GM10248 (cell line): ENCODE results near the gene GRHL1.

ENCODE experiments used
- CTCF ChIA-PET: fragments of 300-600 bp; sonication (Branson Sonifier 250); formaldehyde crosslinking; extraction: SDS; loops from one replicate; lab custom pipeline; 2021; ENCODE audit warnings: antibody characterized with exemption; lab: Yijun Ruan, JAX
- POLR2A ChIA-PET: fragments of 350-650 bp; sonication (Branson Sonifier 250); formaldehyde crosslinking; extraction: SDS; loops from one replicate; lab custom pipeline; 2020; ENCODE audit warnings: antibody characterized with exemption; lab: Yijun Ruan, JAX
- DNase-seq: peaks from one replicate; pipeline ENCODE4 v3.0.0; 2012; ENCODE audit errors: extremely low spot score
- TF ChIP-seq, protein P1 (sequence below): IDR thresholded peaks from 2 replicates; pipeline ENCODE4 v1.5.1; 2012; ENCODE audit warnings: mild to moderate bottlenecking, low read depth; ENCODE audit errors: extremely low read depth, missing control alignments, control extremely low read depth

Gene GRHL1

DNA sequence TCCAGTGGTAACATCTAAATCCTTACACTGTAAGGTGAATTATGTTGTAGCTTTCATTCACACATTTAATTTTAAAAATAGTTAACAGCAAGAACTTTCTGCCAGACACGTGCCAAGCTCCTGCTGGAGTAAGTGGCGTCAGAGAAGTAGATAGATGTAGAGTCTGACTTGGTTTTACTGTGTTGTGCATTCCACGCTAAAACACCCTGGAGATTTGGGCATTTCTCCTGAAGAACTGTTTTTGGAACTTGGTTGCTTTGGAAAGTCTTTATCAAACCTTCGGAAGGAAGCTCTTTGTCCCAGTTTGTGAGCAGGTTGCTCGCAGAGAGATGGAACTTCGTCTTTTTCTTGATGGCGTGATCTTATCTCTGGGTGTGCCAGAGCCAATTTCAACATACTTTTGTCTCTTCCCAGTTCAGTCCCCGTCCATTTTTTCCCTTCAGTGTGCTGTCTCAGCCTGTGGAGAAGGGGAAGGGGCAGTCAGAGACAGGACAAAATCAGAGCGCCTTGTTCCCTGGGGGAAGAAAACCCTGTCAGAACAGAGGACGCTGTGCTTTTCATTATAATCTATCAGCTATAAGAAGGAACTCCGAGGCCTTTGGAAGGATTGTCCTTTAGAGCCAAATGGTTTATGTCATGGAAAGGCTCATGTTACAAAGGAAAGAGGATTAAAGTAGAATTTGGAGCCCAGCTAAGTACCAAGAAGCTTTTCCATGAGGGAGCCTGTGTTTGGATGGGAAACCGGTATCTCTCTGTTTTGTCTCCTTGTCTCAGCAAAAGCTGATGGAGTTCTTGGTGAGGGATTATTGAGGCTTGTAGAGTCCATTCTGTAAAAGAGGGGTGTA lies 18.9 kb downstream of the GRHL1 start:
- CTCF ChIA-PET, result interaction anchor here (0.6 to 4.4 kb wide), 4 partner anchors 9 to 15 kb away, joined by 3 to 54 read pairs (median 4); no protein-coding TSS in a partner anchor
- POLR2A ChIA-PET, result no interaction called here
- no peak for DNase-seq
- TF ChIP-seq, protein P1, sequence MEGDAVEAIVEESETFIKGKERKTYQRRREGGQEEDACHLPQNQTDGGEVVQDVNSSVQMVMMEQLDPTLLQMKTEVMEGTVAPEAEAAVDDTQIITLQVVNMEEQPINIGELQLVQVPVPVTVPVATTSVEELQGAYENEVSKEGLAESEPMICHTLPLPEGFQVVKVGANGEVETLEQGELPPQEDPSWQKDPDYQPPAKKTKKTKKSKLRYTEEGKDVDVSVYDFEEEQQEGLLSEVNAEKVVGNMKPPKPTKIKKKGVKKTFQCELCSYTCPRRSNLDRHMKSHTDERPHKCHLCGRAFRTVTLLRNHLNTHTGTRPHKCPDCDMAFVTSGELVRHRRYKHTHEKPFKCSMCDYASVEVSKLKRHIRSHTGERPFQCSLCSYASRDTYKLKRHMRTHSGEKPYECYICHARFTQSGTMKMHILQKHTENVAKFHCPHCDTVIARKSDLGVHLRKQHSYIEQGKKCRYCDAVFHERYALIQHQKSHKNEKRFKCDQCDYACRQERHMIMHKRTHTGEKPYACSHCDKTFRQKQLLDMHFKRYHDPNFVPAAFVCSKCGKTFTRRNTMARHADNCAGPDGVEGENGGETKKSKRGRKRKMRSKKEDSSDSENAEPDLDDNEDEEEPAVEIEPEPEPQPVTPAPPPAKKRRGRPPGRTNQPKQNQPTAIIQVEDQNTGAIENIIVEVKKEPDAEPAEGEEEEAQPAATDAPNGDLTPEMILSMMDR, result no peak

DNA sequence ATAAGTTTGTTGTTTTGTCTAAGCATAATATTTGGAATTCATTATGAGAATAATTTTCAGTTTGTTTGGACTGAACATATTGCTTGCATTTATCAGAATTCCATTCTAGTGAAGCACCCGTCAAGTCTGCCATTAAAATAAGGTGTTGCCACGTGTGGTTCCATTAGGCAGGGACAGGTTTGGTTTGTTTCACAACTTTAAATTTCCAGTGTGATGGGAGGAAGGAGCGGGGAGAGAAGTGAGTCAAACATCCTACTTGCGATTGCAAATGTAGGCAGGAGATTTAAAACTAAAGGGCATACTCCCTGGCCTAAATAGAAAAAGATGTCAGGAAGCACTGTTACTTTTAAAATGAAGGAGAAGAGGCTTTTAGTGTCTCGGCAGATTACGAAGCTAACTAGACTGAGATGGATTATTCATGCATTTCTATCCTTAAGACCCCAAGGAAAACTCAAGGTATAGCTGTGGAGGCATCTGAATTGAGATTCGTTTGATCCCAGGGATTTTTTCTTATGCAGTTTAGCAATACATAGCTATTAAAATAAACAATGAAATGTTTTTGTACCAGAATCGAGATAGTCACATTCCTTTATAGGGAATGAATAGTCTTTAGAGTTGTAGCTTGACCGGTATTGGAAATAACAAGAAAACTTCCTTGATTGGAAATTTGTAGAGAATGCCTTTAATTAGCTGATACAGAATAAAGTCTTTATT lies 19.8 kb downstream of the GRHL1 start:
- TF ChIP-seq, protein P1, result no peak
- DNase-seq, result no peak
- CTCF ChIA-PET, result interaction anchor here (1.1 to 4.4 kb wide), 5 partner anchors 8 to 77 kb away, joined by 3 to 54 read pairs (median 5); no protein-coding TSS in a partner anchor
- POLR2A ChIA-PET, result no interaction called here

DNA sequence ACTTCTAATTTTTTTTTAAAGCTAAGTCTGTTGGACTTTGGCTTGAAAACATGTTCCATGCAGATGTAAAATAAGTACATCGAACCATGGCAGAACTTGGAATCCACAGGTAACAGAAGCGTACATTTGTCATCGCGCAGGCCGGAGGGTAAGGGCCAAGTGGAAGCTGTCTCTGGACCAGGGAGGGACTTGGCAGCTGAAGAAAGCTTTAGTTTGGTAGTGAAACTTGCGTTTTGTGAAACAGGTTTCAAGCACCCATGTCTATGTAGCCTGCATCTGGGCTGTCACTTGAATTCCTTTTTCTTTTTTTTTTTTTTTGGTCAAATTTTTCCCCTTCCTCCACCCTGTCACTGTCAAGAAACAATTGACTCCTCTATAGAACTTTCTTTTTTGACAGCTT lies 20.4 kb downstream of the GRHL1 start:
- POLR2A ChIA-PET, result no interaction called here
- CTCF ChIA-PET, result interaction anchor here (1.1 to 4.4 kb wide), 4 partner anchors 11 to 77 kb away, joined by 3 to 54 read pairs (median 6); no protein-coding TSS in a partner anchor
- no peak for DNase-seq
- TF ChIP-seq, protein P1, result no peak

DNA sequence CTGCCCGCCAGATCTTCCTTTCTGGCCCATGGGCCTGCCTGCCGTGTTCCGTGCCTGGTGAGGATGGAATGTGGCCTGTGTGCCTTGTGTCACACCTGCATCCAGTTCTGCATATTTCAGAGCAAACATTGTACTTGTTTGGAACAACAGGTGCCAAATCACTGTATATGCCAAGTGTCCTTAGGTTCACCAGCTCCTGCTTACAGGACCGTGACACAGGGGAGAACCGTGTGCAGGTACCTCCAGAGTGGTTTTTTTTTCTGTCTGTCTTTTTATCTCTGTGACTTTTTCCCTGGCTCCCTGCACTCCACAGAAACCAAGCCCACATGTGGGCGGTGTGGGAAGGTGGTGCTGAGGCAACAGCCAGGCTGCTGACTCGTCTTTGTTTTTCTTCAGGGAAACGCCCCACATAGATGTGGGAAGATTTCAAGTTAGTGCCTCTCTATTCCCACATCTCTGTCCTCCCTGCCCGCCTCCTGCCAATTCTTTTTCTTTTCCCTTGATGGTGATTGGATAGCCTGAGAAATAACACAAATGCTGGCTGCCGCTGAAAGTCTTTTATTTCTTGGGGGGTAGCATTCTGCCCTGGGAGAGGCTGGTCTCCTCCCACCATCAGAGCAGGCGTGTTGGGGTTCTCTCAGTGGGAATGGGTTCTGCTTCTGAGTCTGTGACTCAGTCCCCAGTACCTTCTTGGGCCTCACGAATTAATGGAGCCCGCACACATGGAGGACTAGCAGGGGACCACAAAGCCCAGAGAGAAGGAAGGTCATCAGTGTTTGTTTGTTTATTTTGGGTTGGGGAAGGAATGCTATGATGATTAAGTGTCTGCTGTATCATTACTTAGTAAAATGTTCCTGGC lies 21.4 kb downstream of the GRHL1 start:
- DNase-seq, result no peak

DNA sequence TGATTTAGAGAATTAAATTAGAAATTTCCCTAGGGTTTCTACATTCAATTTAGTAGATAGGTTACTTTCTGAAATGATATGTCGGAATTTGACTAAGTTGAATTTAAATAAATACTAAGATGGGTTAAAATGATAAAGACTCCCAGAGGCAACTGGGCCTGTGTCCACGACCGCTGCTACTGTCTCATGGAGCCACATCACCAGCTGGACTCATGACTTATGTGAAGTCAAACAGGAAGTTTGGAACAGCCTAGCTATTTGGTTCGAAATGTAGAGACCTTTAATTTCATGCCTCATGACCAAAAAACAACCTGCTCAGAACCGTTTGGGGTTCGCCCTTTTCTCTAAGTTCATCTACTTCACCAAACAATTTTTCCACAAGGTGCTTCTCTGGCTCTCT lies 22.2 kb downstream of the GRHL1 start:
- CTCF ChIA-PET, result interaction anchor here (4.3 kb wide), 1 partner anchor 12 kb away, joined by 41 read pairs; no protein-coding TSS in a partner anchor
- DNase-seq, result no peak
- POLR2A ChIA-PET, result no interaction called here
- TF ChIP-seq, protein P1, result no peak

More for the DNA sequence above, 21.4 kb downstream of the GRHL1 start:
- ChIA-PET CTCF (interaction anchor here (2.2 to 4.4 kb wide), 3 partner anchors 13 to 76 kb away, joined by 7 to 54 read pairs (median 41); no protein-coding TSS in a partner anchor), POLR2A (no interaction called here)
- TF ChIP-seq, protein P1, result no peak
